Right forelimb (tissue), 1 donor: Measurements from ENCODE around the gene LSM3.

Experiments used
- DNase-seq: peaks from one replicate; pipeline ENCODE4 v3.0.0-alpha.2; 2018

Gene LSM3

GRCh38 chr3:14143271-14144225 is 35.1 kb upstream of the LSM3 start:
- DNase-seq, result no peak

- peak; percentile 65 for DNase-seq
Observed at GRCh38 chr3:14144423-14145075, 34.1 kb upstream of the LSM3 start.

- no peak for DNase-seq
Observed at GRCh38 chr3:14145236-14145635, 33.4 kb upstream of the LSM3 start.

GRCh38 chr3:14145670-14146380 is 32.8 kb upstream of the LSM3 start:
- no peak for DNase-seq

GRCh38 chr3:14146381-14147065 is 32.1 kb upstream of the LSM3 start:
- no peak for DNase-seq

- DNase-seq, result no peak
Observed at GRCh38 chr3:14147066-14147435, 31.6 kb upstream of the LSM3 start.

GRCh38 chr3:14147617-14148016 is 31.0 kb upstream of the LSM3 start:
- no peak for DNase-seq

GRCh38 chr3:14148041-14148985 is 30.3 kb upstream of the LSM3 start:
- no peak for DNase-seq

- no peak for DNase-seq
Observed at GRCh38 chr3:14150078-14150477, 28.5 kb upstream of the LSM3 start.

GRCh38 chr3:14150491-14151230 is 28.0 kb upstream of the LSM3 start:
- DNase-seq, result no peak

- DNase-seq, result no peak
Observed at GRCh38 chr3:14151471-14152083, 27.0 kb upstream of the LSM3 start.

- no peak for DNase-seq
Observed at GRCh38 chr3:14152233-14152962, 26.2 kb upstream of the LSM3 start.

GRCh38 chr3:14152963-14153355 is 25.7 kb upstream of the LSM3 start:
- no peak for DNase-seq

- DNase-seq, result no peak
Observed at GRCh38 chr3:14153663-14154062, 25.0 kb upstream of the LSM3 start.

- no peak for DNase-seq
Observed at GRCh38 chr3:14154276-14154675, 24.3 kb upstream of the LSM3 start.

- no peak for DNase-seq
Observed at GRCh38 chr3:14154895-14155440, 23.6 kb upstream of the LSM3 start.

- no peak for DNase-seq
Observed at GRCh38 chr3:14156201-14156600, 22.4 kb upstream of the LSM3 start.

- no peak for DNase-seq
Observed at GRCh38 chr3:14156843-14157561, 21.6 kb upstream of the LSM3 start.

GRCh38 chr3:14157951-14158350 is 20.7 kb upstream of the LSM3 start:
- no peak for DNase-seq
